ENCODE data around the gene SH3PXD2A. TPM values are rescaled to one million over a fixed set of nuclear protein-coding genes. Genes with fewer than 3 reads are reported as not detected.

The SH3PXD2A gene
- total and polyA plus RNA-seq, 2 experiments from 2014 or later: 1.8 to 5.0 TPM

DNA sequence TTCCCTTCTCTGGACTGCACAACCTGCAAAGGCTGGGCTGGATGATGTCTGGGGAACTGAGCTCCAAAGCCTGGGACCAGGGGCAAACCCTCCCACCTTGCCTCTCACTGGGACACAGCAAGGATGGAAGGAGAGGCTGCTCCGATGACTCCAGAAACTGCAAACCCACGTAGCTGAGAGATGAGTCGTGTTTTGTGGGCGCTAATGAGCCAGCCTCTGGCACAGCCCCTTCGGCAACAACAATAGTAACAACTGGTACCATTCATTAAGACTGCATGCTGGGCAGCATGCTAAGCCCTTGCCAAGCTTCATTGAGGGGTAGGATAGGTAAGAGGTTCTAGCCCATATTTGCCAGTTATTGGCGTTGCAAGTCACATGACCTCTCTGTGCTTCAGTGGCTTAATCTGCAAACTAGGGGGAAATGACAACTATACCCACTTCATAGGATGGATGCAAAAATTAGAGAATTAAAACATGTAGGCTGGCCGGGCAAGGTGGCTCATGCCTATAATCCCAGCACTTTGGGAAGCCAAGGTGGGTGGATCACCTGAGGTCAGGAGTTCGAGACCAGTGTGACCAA, 145.9 kb downstream of the SH3PXD2A start (continued):
- TF ChIP-seq, protein P1, sequence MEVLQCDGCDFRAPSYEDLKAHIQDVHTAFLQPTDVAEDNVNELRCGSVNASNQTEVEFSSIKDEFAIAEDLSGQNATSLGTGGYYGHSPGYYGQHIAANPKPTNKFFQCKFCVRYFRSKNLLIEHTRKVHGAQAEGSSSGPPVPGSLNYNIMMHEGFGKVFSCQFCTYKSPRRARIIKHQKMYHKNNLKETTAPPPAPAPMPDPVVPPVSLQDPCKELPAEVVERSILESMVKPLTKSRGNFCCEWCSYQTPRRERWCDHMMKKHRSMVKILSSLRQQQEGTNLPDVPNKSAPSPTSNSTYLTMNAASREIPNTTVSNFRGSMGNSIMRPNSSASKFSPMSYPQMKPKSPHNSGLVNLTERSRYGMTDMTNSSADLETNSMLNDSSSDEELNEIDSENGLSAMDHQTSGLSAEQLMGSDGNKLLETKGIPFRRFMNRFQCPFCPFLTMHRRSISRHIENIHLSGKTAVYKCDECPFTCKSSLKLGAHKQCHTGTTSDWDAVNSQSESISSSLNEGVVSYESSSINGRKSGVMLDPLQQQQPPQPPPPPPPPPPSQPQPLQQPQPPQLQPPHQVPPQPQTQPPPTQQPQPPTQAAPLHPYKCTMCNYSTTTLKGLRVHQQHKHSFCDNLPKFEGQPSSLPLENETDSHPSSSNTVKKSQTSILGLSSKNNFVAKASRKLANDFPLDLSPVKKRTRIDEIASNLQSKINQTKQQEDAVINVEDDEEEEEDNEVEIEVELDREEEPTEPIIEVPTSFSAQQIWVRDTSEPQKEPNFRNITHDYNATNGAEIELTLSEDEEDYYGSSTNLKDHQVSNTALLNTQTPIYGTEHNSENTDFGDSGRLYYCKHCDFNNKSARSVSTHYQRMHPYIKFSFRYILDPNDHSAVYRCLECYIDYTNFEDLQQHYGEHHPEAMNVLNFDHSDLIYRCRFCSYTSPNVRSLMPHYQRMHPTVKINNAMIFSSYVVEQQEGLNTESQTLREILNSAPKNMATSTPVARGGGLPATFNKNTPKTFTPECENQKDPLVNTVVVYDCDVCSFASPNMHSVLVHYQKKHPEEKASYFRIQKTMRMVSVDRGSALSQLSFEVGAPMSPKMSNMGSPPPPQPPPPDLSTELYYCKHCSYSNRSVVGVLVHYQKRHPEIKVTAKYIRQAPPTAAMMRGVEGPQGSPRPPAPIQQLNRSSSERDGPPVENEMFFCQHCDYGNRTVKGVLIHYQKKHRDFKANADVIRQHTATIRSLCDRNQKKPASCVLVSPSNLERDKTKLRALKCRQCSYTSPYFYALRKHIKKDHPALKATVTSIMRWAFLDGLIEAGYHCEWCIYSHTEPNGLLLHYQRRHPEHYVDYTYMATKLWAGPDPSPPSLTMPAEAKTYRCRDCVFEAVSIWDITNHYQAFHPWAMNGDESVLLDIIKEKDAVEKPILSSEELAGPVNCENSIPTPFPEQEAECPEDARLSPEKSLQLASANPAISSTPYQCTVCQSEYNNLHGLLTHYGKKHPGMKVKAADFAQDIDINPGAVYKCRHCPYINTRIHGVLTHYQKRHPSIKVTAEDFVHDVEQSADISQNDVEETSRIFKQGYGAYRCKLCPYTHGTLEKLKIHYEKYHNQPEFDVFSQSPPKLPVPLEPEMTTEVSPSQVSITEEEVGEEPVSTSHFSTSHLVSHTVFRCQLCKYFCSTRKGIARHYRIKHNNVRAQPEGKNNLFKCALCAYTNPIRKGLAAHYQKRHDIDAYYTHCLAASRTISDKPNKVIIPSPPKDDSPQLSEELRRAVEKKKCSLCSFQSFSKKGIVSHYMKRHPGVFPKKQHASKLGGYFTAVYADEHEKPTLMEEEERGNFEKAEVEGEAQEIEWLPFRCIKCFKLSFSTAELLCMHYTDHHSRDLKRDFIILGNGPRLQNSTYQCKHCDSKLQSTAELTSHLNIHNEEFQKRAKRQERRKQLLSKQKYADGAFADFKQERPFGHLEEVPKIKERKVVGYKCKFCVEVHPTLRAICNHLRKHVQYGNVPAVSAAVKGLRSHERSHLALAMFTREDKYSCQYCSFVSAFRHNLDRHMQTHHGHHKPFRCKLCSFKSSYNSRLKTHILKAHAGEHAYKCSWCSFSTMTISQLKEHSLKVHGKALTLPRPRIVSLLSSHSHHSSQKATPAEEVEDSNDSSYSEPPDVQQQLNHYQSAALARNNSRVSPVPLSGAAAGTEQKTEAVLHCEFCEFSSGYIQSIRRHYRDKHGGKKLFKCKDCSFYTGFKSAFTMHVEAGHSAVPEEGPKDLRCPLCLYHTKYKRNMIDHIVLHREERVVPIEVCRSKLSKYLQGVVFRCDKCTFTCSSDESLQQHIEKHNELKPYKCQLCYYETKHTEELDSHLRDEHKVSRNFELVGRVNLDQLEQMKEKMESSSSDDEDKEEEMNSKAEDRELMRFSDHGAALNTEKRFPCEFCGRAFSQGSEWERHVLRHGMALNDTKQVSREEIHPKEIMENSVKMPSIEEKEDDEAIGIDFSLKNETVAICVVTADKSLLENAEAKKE (CRISPR knock-in tag; IDR thresholded peaks at IDR 0.05): no peak

DNA sequence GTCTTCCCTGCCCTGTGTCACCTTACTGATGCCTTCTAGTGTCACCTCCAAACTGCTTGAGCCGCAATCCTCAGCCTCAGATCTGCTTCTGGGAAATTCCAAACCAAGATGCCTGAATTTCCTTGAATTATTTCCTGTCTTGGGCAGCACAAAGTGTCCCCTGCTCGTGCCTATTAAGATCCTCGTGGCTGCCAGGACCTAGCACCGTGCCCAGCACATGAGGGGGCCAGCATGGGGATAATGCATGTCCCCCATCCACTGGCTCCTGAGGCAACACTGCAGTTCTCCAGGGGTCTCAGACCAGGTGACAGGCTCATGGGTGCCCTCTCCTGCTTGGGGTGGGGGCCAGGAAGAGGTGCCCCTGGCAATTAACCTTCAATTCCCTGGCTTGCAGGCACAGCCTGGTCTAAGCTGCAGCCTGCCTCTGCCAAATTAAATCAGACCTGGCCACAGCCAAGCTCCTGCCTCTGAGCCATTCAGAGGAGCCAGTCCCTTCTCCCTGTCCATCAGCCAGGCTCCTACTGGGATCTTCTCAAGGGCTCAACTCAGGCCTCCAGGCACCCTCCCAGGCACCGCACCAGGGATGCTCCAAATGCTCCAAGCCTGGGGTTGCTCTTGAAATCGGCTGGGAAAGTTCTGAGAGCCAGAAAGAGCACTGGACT, 146.6 kb downstream of the SH3PXD2A start:
- Histone ChIP-seq H3K9me2 (ENCODE audit: insufficient read depth) (no peaks in the 10 kb centered on the region), H3K27ac (ENCODE audit: low read depth) (no peak overlapping the region), H2AFZ (no peak overlapping the region), H3K27me3 (ENCODE audit: insufficient read depth) (no peaks in the 10 kb centered on the region), H3K79me2 (replicated peaks; ENCODE audit: insufficient read depth) (no peaks in the 10 kb centered on the region), H3K36me3 (ENCODE audit: insufficient read depth) (no peaks in the 10 kb centered on the region), H3K4me2 (no peak overlapping the region), H3K4me3 (no peak overlapping the region), H3K4me1 (ENCODE audit: insufficient read depth) (no peaks in the 10 kb centered on the region), H3F3A (replicated peaks; ENCODE audit: low read depth) (no peaks in the 10 kb centered on the region), H4K20me1 (replicated peaks; ENCODE audit: insufficient read depth) (no peaks in the 10 kb centered on the region)
- Mint-ChIP-seq H3K36me3 (ENCODE audit: low read depth) (no peaks in the 10 kb centered on the region), H3K9me3 (no peaks in the 10 kb centered on the region), H3K4me1 (no peaks in the 10 kb centered on the region; the same call in 2 of the 3 replicates), H3K4me3 (no peak overlapping the region), H3K27ac (no peak overlapping the region), H3K27me3 (ENCODE audit: insufficient read depth, low read depth, poor library complexity) (peaks cover 14% of the 10 kb centered on the region)
- no peak for ATAC-seq
- no peak for DNase-seq (ENCODE audit: low spot score)
- TF ChIP-seq NANOG (IDR thresholded peaks at IDR 0.05; ENCODE audit: borderline replicate concordance) (no peak), POLR2AphosphoS5 (IDR thresholded peaks at IDR 0.05; ENCODE audit: low read depth) (no peak), EZH2phosphoT487 (IDR thresholded peaks at IDR 0.05; ENCODE audit: unreplicated experiment) (no peak), EZH2 (IDR thresholded peaks at IDR 0.05; ENCODE audit: low read depth, unreplicated experiment) (no peak)
- TF ChIP-seq, protein P2, sequence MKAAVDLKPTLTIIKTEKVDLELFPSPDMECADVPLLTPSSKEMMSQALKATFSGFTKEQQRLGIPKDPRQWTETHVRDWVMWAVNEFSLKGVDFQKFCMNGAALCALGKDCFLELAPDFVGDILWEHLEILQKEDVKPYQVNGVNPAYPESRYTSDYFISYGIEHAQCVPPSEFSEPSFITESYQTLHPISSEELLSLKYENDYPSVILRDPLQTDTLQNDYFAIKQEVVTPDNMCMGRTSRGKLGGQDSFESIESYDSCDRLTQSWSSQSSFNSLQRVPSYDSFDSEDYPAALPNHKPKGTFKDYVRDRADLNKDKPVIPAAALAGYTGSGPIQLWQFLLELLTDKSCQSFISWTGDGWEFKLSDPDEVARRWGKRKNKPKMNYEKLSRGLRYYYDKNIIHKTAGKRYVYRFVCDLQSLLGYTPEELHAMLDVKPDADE (IDR thresholded peaks at IDR 0.05): no peak
- TF ChIP-seq, protein P1 (CRISPR knock-in tag; IDR thresholded peaks at IDR 0.05): no peak
